NB4 (cell line): ENCODE measurements around the gene NRP2.

Experiments
- DNase-seq: peaks from one replicate; pipeline ENCODE4 v3.0.0; 2010; ENCODE audit warnings: low read depth
- H3K4me3 ChIP-seq: one replicate; pipeline ENCODE4 v1.5.1; 2011; ENCODE audit warnings: mild to moderate bottlenecking, low read depth, low read length, moderate library complexity
- MAX ChIP-seq: IDR thresholded peaks from 2 replicates; pipeline ENCODE4 v1.6.1; 2011; ENCODE audit warnings: low read depth, low read length
- MYC ChIP-seq: IDR thresholded peaks from 2 replicates; pipeline ENCODE4 v1.6.1; 2011; ENCODE audit warnings: low read depth, low read length
- POLR2A ChIP-seq: IDR thresholded peaks from 2 replicates; pipeline ENCODE4 v1.6.1; 2011; ENCODE audit warnings: mild to moderate bottlenecking; ENCODE audit not compliant: insufficient read length; ENCODE audit errors: extremely low read depth
- TF ChIP-seq, protein P1 (sequence below): IDR thresholded peaks from one replicate; pipeline ENCODE4 v1.5.1; 2012; ENCODE audit warnings: low read depth, low read length

NRP2 gene

DNA sequence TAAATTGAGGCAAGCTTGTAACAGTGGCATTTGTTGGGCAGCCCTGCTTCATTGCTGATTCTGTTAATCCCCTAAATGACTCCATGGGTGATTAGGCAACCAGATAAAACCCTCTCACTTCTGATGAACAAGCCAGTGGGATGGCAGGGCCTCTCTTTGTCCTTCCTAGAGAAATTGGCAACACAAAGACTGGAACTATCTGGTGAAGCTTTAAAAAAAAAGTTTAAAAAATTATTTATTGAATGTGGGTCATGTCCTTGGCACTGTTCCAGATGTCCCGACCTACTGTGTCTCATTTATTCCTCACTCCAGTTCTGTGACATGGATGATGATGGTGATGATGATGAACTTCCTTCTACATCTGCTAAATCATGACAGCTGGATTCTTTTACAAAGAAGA is 30.8 kb downstream of the NRP2 start:
- H3K4me3 ChIP-seq = no peak overlapping the region
- TF ChIP-seq MYC (no peak), MAX (no peak), POLR2A (no peak)
- TF ChIP-seq, protein P1, sequence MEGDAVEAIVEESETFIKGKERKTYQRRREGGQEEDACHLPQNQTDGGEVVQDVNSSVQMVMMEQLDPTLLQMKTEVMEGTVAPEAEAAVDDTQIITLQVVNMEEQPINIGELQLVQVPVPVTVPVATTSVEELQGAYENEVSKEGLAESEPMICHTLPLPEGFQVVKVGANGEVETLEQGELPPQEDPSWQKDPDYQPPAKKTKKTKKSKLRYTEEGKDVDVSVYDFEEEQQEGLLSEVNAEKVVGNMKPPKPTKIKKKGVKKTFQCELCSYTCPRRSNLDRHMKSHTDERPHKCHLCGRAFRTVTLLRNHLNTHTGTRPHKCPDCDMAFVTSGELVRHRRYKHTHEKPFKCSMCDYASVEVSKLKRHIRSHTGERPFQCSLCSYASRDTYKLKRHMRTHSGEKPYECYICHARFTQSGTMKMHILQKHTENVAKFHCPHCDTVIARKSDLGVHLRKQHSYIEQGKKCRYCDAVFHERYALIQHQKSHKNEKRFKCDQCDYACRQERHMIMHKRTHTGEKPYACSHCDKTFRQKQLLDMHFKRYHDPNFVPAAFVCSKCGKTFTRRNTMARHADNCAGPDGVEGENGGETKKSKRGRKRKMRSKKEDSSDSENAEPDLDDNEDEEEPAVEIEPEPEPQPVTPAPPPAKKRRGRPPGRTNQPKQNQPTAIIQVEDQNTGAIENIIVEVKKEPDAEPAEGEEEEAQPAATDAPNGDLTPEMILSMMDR = no peak
- DNase-seq = no peak

GRCh38 chr2:205714058-205714776 is 31.9 kb downstream of the NRP2 start:
- no peak overlapping the region for H3K4me3 ChIP-seq
- DNase-seq = peak; percentile 57
- TF ChIP-seq POLR2A = no peak
- TF ChIP-seq MAX = no peak
- TF ChIP-seq, protein P1 = no peak
- no peak for TF ChIP-seq MYC

- H3K4me3 ChIP-seq = no peak overlapping the region
- TF ChIP-seq MAX = no peak
- no peak for TF ChIP-seq POLR2A
- TF ChIP-seq, protein P1 = no peak
- TF ChIP-seq MYC = no peak
- DNase-seq = no peak
These were observed 32.8 kb downstream of the NRP2 start for GRCh38 chr2:205714789-205715720.

- no peak overlapping the region for H3K4me3 ChIP-seq
- TF ChIP-seq, protein P1 = peak; percentile 57
- TF ChIP-seq POLR2A (no peak), MAX (no peak), MYC (no peak)
- DNase-seq = peak; percentile 52
These were observed 33.7 kb downstream of the NRP2 start for GRCh38 chr2:205715831-205716525.

GRCh38 chr2:205717175-205717846 is 35.0 kb downstream of the NRP2 start:
- TF ChIP-seq MAX (no peak), MYC (no peak), POLR2A (no peak)
- TF ChIP-seq, protein P1 = no peak

More at GRCh38 chr2:205717175-205717846, 35.0 kb downstream of the NRP2 start:
- no peak for DNase-seq
- no peak overlapping the region for H3K4me3 ChIP-seq
